K562 (cell line): ENCODE results near the gene SH3RF1. TPM values are rescaled to one million over a fixed set of nuclear protein-coding genes. Genes with fewer than 3 reads are reported as not detected.

Source experiments
- ATAC-seq: fragments of 200-7000 bp; cut with Tn5 transposase; 3 replicates; pipeline ENCODE4 v1.9.1; 2020; ENCODE audit warnings: moderate library complexity
- BruUV-seq: library from RNA; stranded (reverse); fragments of 400-500 nt; replicated peaks from 2 replicates; lab custom pipeline; 2021; lab: Mats Ljungman, UMichigan
- CTCF ChIA-PET: fragments of 300-600 bp; formaldehyde crosslinking; extraction: SDS; loops from one replicate; lab custom pipeline; 2021; ENCODE audit warnings: low intra/inter-chr PET ratio; lab: Yijun Ruan, JAX
- POLR2A ChIA-PET: fragments of 300-600, 350-650 bp; sonication (Branson Sonifier 250); formaldehyde crosslinking; extraction: SDS; loops from one replicate; lab custom pipeline; 2021; ENCODE audit warnings: antibody characterized with exemption, inconsistent platforms; lab: Yijun Ruan, JAX
- DNase-seq, 4 experiments: peaks; one replicate each; pipeline versions ENCODE4 v3.0.0 to v3.0.0-alpha.2; 2011 to 2018; ENCODE audit warnings: low spot score in 3 of 4, mixed read lengths in 3 of 4; ENCODE audit errors: extremely low read depth in 1 of 4
- FAIRE-seq: peaks from 2 replicates; lab custom pipeline; 2011; peaks lifted over from hg19 to GRCh38; lab: Jason Lieb, UNC
- H2AFZ ChIP-seq: 2 replicates; pipeline ENCODE4 v1.6.0; 2011; ENCODE audit warnings: low read depth, low read length, control low read depth, inconsistent platforms
- H3K27ac ChIP-seq: fragments of 200-600 bp; 3 replicates; pipeline ENCODE4 v1.8.0; 2011; ENCODE audit warnings: low read depth, mild to moderate bottlenecking, control low read depth, inconsistent platforms, low read length, moderate library complexity, mixed read lengths; ENCODE audit errors: extremely low read depth
- H3K27me3 ChIP-seq, 2 experiments: fragments of 300-600 bp in 1 of 2; 2 replicates in 1 of 2; 3 replicates in 1 of 2; pipeline versions ENCODE4 v1.6.0 to v1.8.0; 2011; ENCODE audit warnings: inconsistent platforms in 2 of 2, low read length in 2 of 2, mild to moderate bottlenecking in 1 of 2, mixed read lengths in 1 of 2, moderate library complexity in 1 of 2; ENCODE audit not compliant: control insufficient read depth in 2 of 2, insufficient read depth in 2 of 2
- H3K36me3 ChIP-seq: fragments of 300-600 bp; 3 replicates; pipeline ENCODE4 v1.8.0; 2011; ENCODE audit warnings: mild to moderate bottlenecking, low read length, inconsistent platforms; ENCODE audit not compliant: control insufficient read depth, insufficient read depth
- H3K4me1 ChIP-seq, 2 experiments: fragments of 200-600 bp in 1 of 2; replicated peaks in 1 of 2; 2 replicates in 1 of 2; 3 replicates in 1 of 2; pipeline versions ENCODE4 v1.5.1 to v1.8.0; 2011; ENCODE audit warnings: inconsistent platforms in 2 of 2, low read length in 2 of 2, mild to moderate bottlenecking in 1 of 2, mixed read lengths in 1 of 2, moderate library complexity in 1 of 2; ENCODE audit not compliant: control insufficient read depth in 2 of 2, insufficient read depth in 2 of 2
- H3K4me2 ChIP-seq: 2 replicates; pipeline ENCODE4 v1.6.1; 2011; ENCODE audit warnings: low read length, control low read depth, inconsistent platforms, mixed read lengths; ENCODE audit not compliant: insufficient read depth
- H3K4me3 ChIP-seq: fragments of 200-600 bp; sonication (generic), shearing (Covaris generic); 2 replicates; pipeline ENCODE4 v1.5.1; 2016; ENCODE audit warnings: control low read depth, inconsistent platforms
- H3K79me2 ChIP-seq: fragments of 200-600 bp; 3 replicates; pipeline ENCODE4 v1.8.0; 2011; ENCODE audit warnings: low read length, inconsistent platforms; ENCODE audit not compliant: control insufficient read depth, insufficient read depth
- H3K9ac ChIP-seq, 2 experiments: 2 replicates each; pipeline versions ENCODE4 v1.6.0 to v1.6.1; 2011; ENCODE audit warnings: low read depth in 2 of 2, low read length in 2 of 2, control low read depth in 1 of 2, inconsistent platforms in 1 of 2, mild to moderate bottlenecking in 1 of 2, mixed read lengths in 1 of 2; ENCODE audit not compliant: insufficient read depth in 1 of 2
- H3K9me1 ChIP-seq: one replicate; pipeline ENCODE4 v1.6.0; 2011; ENCODE audit warnings: inconsistent platforms, mild to moderate bottlenecking, low read length, moderate library complexity; ENCODE audit not compliant: control insufficient read depth, insufficient read depth
- H3K9me3 ChIP-seq: replicated peaks from 2 replicates; pipeline ENCODE4 v1.5.1; 2011; ENCODE audit warnings: low read depth, low read length, inconsistent platforms; ENCODE audit not compliant: control insufficient read depth, insufficient read depth
- H4K20me1 ChIP-seq: replicated peaks from 2 replicates; pipeline ENCODE4 v1.6.1; 2011; ENCODE audit warnings: low read length, inconsistent platforms, mixed read lengths; ENCODE audit not compliant: control insufficient read depth, insufficient read depth
- CREM ChIP-seq: IDR thresholded peaks from 2 replicates; pipeline ENCODE4 v1.6.1; 2014; ENCODE audit warnings: antibody characterized with exemption, low read depth
- KAT7 ChIP-seq: sonication (generic); formaldehyde crosslinking; IDR thresholded peaks from 2 replicates; pipeline ENCODE4 v1.8.0; 2022; ENCODE audit warnings: missing genetic modification reagents, mild to moderate bottlenecking, borderline replicate concordance
- MEIS2 ChIP-seq: fragments of 450-650 bp; IDR thresholded peaks from 2 replicates; pipeline ENCODE4 v1.6.1; 2014; ENCODE audit warnings: mild to moderate bottlenecking; ENCODE audit not compliant: partially characterized antibody
- NFIX ChIP-seq: fragments of 250-450 bp; sonication (Bioruptor Pico); IDR thresholded peaks from 2 replicates; pipeline ENCODE4 v1.4.0; 2020; ENCODE audit warnings: low read depth, mild to moderate bottlenecking, moderate library complexity
- ZNF12 ChIP-seq: sonication (generic); formaldehyde crosslinking; IDR thresholded peaks from 2 replicates; pipeline ENCODE4 v1.4.0; 2020; ENCODE audit warnings: mild to moderate bottlenecking, missing genetic modification reagents
- ZNF124 ChIP-seq: sonication (generic); formaldehyde crosslinking; IDR thresholded peaks from 2 replicates; pipeline ENCODE4 v1.8.1; 2022; ENCODE audit warnings: missing genetic modification reagents
- WGBS: fragments of 100-300 bp; shearing (Covaris generic); methylation state at CpG from one replicate; pipeline ENCODE4 v1.1.6; 2016; ENCODE audit warnings: low coverage, mixed read lengths; ENCODE audit not compliant: insufficient coverage; ENCODE audit errors: missing lambda C conversion rate; 5-methylcytosine and 5-hydroxymethylcytosine counted together
- in situ Hi-C: fragments of 300-500 bp; cut with MboI; formaldehyde crosslinking; loops from 4 replicates; pipeline ENCODE4 v1.15.0; 2018; ENCODE audit warnings: inconsistent platforms, mixed read lengths
- intact Hi-C: fragments of 100-400 bp; cut with micrococcal nuclease; formaldehyde crosslinking; loops from 2 replicates; pipeline ENCODE4 v1.14.2; 2022
- polyA plus RNA-seq, 8 experiments: library from polyadenylated mRNA; depleted of rRNA in 4 of 8; stranded (reverse) in 5 of 8; unstranded in 3 of 8; fragments of >200 nt; fragmentation: Nextera tagmentation in 2 of 8; fragmentation: Illumina TruSeq in 1 of 8; extraction: Ambion mirVana in 2 of 8; extraction: Trizol in 1 of 8; gene quantifications; 2 replicates each; pipeline versions ENCODE4 v1.2.1 to v1.2.3, GENCODE V29; 2011 to 2014; ENCODE audit warnings: inconsistent platforms in 1 of 8, missing spikeins in 1 of 8
- total RNA-seq, 7 experiments: library from RNA; depleted of rRNA in 6 of 7; stranded (reverse); fragments of >200 nt in 6 of 7; fragmentation: Illumina TruSeq in 2 of 7; extraction: Trizol in 2 of 7; gene quantifications; 2 replicates each; pipeline versions ENCODE4 v1.2.1 to v1.2.3, GENCODE V29; 2011 to 2021; ENCODE audit warnings: low replicate concordance in 1 of 7
- TF ChIP-seq, protein P1 (sequence below), 2 experiments: IDR thresholded peaks in 1 of 2; conservative IDR thresholded peaks in 1 of 2; 2 replicates each; pipeline ENCODE4 v1.6.1; 2016; ENCODE audit warnings: low read depth in 2 of 2, mild to moderate bottlenecking in 1 of 2, missing compliant biosample characterization in 1 of 2, missing genetic modification characterization in 1 of 2, moderate library complexity in 1 of 2

The SH3RF1 gene
- total and polyA plus RNA-seq, 9 of the 15 experiments (the other 6 are each of a cell fraction or from before 2014, with no cell fraction given), result 0.04 to 0.16 (median 0.11) TPM; not detected in 6

- Histone ChIP-seq H4K20me1 (no peaks in the 10 kb centered on the region), H2AFZ (no peak overlapping the region), H3K4me1 (no peaks in the 10 kb centered on the region), H3K9ac (no peak overlapping the region), H3K9me3 (no peaks in the 10 kb centered on the region), H3K9me1 (no peaks in the 10 kb centered on the region), H3K4me3 (no peak overlapping the region), H3K27me3 (peaks cover 0 to 13% of the 10 kb centered on the region in 2 experiments; a peak in 3 of 5 replicates), H3K79me2 (no peaks in the 10 kb centered on the region), H3K27ac (no peak overlapping the region), H3K4me2 (no peak overlapping the region), H3K36me3 (no peaks in the 10 kb centered on the region)
- ChIA-PET CTCF (no interaction called here), POLR2A (interaction anchor here (0.6 kb wide), 1 partner anchor 12 kb away, joined by 3 read pairs; no protein-coding TSS in a partner anchor)
- in situ Hi-C loops, result no loop called here
- ATAC-seq, result no peak; the same call in 2 of the 3 replicates
- no peak for FAIRE-seq
- no TSS peak for BruUV-seq
- 9% methylated on average over 16 of the region's 22 CpGs for WGBS
- TF ChIP-seq KAT7, result no peak
- no peak for TF ChIP-seq ZNF12
- TF ChIP-seq MEIS2, result peak; percentile 29
- no peak for TF ChIP-seq ZNF124 (CRISPR knock-in tag)
- no peak for TF ChIP-seq NFIX (CRISPR knock-in tag)
- TF ChIP-seq, protein P1, sequence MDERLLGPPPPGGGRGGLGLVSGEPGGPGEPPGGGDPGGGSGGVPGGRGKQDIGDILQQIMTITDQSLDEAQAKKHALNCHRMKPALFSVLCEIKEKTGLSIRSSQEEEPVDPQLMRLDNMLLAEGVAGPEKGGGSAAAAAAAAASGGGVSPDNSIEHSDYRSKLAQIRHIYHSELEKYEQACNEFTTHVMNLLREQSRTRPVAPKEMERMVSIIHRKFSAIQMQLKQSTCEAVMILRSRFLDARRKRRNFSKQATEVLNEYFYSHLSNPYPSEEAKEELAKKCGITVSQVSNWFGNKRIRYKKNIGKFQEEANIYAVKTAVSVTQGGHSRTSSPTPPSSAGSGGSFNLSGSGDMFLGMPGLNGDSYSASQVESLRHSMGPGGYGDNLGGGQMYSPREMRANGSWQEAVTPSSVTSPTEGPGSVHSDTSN (CRISPR knock-in tag; IDR thresholded peaks at IDR 0.05; ENCODE audit: low read depth), result no peak
- TF ChIP-seq, protein P1 (tag; conservative IDR thresholded peaks at IDR 0.05; ENCODE audit: low read depth), result peak; percentile 62; the same call in 1 of the 2 replicates
- TF ChIP-seq CREM, result no peak
- intact Hi-C loops, result no loop called here
- DNase-seq, result no peak
Measured at GRCh38 chr4:169059306-169060211, 211.2 kb downstream of the SH3RF1 start.
